H54 (cell line): ENCODE data around the gene EIF4A3.

Source experiments
- DNase-seq: peaks from one replicate; pipeline ENCODE4 v3.0.0; 2011; ENCODE audit warnings: low spot score, mixed read lengths; ENCODE audit not compliant: insufficient read length
- FAIRE-seq: peaks from 3 replicates; lab custom pipeline; 2011; peaks lifted over from hg19 to GRCh38; lab: Jason Lieb, UNC
- POLR2A ChIP-seq: IDR thresholded peaks from 2 replicates; pipeline ENCODE4 v1.6.1; 2011; ENCODE audit warnings: low read depth, mild to moderate bottlenecking, low read length

EIF4A3 gene

DNA sequence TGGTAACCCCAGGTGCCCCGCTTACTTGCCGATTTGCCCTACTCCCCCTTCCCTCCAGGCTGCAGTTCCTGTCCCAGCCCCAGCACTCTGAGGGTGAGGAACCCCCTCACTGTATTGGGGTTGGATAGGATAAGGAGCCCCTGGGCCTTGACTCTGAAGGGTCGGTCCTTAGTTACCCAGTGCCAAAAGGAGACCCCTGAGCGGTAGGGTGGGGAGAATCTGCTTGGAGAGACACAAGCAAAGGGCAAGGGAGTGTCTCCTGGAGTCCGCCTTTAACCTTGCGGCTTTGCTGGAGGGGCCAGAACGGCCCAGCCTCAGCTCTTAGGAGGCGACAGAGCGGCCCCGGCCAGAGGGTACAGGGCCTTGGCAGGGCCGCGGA is 35.9 kb upstream of the EIF4A3 start:
- no peak for FAIRE-seq
- no peak for TF ChIP-seq POLR2A
- no peak for DNase-seq

GRCh38 chr17:80182118-80182844 is 35.4 kb upstream of the EIF4A3 start:
- FAIRE-seq = no peak
- no peak for TF ChIP-seq POLR2A
- DNase-seq = no peak

DNA sequence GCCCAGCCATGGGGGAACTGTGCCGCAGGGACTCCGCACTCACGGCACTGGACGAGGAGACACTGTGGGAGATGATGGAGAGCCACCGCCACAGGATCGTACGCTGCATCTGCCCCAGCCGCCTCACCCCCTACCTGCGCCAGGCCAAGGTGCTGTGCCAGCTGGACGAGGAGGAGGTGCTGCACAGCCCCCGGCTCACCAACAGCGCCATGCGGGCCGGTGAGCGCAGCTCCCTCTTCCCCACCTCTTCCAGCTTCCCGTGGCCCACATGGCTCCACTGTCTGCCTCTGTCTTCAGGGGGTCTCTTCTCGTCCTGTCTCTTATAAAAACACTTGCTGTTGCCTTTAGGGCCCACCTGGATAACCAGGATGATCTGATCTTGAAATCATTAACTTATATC is 34.5 kb upstream of the EIF4A3 start:
- FAIRE-seq = no peak
- TF ChIP-seq POLR2A = no peak
- DNase-seq = no peak

DNA sequence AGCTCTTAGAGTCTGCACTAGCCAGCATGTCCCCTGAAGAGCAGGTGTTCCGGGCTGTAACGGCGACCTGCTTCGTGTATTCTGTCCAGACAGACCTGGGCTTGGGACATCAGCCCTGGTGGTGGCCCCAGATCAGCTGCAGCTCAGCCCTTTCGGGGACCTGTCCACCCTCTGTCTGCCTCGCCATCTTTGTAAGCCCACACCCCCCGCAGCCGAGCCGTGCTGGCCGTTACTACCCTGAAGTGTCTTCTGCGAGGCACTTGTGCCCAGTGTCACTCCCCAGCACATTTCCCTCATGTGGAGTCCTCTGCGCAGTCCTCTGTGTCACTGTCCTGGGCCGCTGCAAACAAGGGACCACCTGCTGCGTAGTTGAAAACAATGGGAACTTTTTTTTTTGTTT is 33.3 kb upstream of the EIF4A3 start:
- FAIRE-seq (no peak), DNase-seq (no peak)
- TF ChIP-seq POLR2A = no peak

GRCh38 chr17:80177986-80178595 is 31.2 kb upstream of the EIF4A3 start:
- TF ChIP-seq POLR2A = no peak
- no peak for DNase-seq
- FAIRE-seq = no peak

DNA sequence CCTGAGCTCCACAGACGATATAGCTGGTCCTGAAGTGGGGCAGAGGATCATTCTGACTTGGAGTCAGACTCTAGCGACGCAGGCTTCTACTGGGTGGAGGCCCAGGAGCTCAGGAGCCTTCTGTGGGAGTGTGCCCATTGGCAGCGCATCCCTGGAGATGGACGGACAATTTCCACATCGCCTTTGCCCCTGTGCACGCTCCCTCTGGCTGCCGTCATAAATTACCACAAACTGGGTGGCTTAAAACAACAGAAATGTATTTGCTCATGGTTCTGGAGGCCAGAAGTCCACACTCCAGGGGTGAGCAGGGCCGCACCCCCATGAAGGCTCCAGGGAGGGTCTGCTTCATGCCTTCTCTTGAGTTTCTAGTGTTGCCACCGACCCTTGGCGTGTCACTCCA is 29.8 kb upstream of the EIF4A3 start:
- TF ChIP-seq POLR2A = no peak
- FAIRE-seq (no peak), DNase-seq (no peak)

GRCh38 chr17:80173916-80174315 is 27.0 kb upstream of the EIF4A3 start:
- TF ChIP-seq POLR2A = no peak
- DNase-seq = no peak
- no peak for FAIRE-seq

DNA sequence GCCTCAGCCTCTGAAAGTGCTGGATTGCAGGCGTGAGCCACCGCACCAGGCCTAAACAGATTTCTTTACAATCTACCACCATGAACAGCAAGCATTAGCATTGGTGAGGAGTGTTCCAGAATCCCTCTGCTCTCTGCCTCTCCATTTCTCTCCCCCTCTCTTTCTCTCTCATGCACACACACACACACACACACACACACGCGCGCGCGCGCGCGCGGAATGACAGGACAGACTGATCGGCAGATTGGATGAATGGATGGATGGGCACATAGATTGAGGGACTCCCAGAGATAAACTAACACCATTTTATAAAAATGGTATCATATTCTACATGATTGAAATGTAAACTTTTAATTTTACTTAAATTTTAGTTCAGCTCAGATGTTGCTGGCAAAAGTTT is 26.2 kb upstream of the EIF4A3 start:
- FAIRE-seq = no peak
- TF ChIP-seq POLR2A = no peak
- no peak for DNase-seq

- TF ChIP-seq POLR2A = no peak
- no peak for DNase-seq
- FAIRE-seq = no peak
These were observed 24.8 kb upstream of the EIF4A3 start for GRCh38 chr17:80171681-80172080.

GRCh38 chr17:80169784-80170500 is 23.0 kb upstream of the EIF4A3 start, which contains the start of gene CARD14:
CARD14 (plus strand) TSS chr17:80170030; CDS start chr17:80181439, 11,409 bp downstream.
- no peak for FAIRE-seq
- no peak for TF ChIP-seq POLR2A
- DNase-seq = no peak

DNA sequence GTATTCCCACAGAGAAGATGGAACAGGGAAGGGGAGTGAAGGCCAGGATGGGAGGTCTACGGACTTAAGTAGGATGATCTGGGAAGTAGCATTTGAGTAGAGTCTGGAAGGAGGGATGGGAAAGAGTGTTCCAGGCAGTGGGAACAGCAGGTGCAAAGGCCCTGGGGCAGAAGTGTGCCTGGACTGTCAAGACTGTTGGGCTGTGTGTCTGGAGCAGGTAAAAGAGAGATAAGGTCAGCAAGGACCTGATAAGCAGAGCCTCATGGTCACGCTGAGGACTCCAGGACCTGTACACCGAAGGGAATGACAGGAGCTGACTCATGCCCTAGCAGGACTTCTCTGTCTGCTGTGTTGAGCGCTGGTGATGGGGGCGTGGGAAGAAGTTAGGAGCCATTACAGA is 22.2 kb upstream of the EIF4A3 start:
- DNase-seq = no peak
- no peak for FAIRE-seq
- no peak for TF ChIP-seq POLR2A

DNA sequence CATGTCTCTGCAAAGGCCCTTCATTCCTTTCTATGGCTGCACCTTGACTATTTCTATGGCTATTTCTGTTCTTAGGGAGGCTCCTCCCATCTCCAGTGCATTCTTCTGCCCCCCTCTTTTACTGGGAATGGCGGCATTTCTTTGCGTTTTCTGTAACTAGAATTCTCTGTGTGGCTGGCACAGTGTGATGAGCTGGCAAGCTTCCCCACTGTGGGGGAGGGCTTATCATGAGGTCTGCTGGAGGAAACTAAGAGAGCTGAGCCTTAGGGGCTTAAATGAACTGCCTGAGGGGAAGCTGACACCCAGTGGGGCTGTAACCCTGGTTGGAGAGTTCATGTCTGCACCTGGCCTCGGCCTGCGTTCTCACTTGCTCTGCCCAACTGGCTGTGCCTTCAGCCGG is 21.4 kb upstream of the EIF4A3 start:
- TF ChIP-seq POLR2A = no peak
- DNase-seq (no peak), FAIRE-seq (no peak)

GRCh38 chr17:80166446-80166845 is 19.5 kb upstream of the EIF4A3 start:
- no peak for FAIRE-seq
- no peak for DNase-seq

GRCh38 chr17:80164185-80164584 is 17.3 kb upstream of the EIF4A3 start:
- TF ChIP-seq POLR2A = no peak
- no peak for FAIRE-seq
- no peak for DNase-seq

More at GRCh38 chr17:80166446-80166845, 19.5 kb upstream of the EIF4A3 start:
- TF ChIP-seq POLR2A = no peak
